ENCODE data around the gene SKI. TPM values are rescaled to one million over a fixed set of nuclear protein-coding genes. Genes with fewer than 3 reads are reported as not detected.

Gene SKI
- total and polyA plus RNA-seq, 2 donors (not counting 1 experiment from before 2014, with no cell fraction given) = 11.6 to 21.8 TPM

DNA sequence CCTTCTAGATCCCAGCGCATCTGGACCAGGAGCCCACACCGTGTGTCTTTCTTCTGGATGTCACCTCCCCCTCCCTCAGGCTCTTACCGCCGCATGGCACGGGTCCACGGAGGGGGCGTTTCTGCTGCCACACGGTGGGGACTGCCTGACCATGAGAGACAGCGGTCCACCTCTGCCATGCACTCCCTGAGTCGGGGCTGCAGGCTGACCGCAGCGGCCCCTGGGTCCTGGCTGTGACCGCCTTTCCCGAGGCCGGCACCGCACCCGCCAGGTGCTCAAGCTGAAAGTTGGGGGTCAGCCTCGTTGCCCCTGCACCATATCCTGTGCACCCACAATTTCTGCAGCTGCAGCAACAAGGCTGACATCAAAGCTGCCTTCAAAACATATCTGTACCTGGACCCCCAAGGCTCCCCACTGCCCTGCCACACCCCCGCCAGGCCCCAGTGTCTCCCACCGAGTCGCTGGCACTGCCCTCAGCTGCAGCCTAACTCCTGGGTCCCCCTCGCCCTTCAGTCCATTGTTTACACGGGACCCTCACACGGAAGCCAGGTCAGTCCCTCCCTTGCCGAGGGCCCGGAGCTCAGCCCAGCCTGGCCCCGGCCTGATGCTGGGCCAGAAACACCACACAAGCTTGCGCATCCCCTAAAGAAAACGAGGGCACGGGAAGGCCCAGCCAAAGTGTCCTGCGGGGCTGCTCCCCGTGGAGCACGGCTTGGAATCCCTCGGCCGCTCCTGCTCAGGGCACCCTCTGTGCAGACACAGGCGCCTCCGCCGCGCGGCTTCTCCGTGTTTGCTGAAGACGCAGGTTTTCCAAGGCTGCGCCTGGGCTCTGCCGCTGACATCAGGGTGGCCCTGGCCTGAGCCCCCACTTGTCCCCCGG, 111.3 kb downstream of the SKI start:
- Histone ChIP-seq H3K36me3 (ENCODE audit: control insufficient read depth, insufficient read depth, low read length) (no peaks in the 10 kb centered on the region), H4K20me1 (ENCODE audit: control insufficient read depth, extremely low read depth, insufficient read depth, low read length) (no peaks in the 10 kb centered on the region), H3K9ac (ENCODE audit: insufficient read depth, low read length) (no peak overlapping the region), H3K4me1 (ENCODE audit: control insufficient read depth, extremely low read depth, insufficient read depth, low read length) (no peaks in the 10 kb centered on the region), H3K27ac (ENCODE audit: insufficient read depth, low read length) (no peak overlapping the region), H3K4me2 (ENCODE audit: extremely low read depth, insufficient read depth, low read length) (no peak overlapping the region), H3K9me3 (ENCODE audit: control insufficient read depth, insufficient read depth, low read depth, low read length) (no peaks in the 10 kb centered on the region), H3K79me2 (ENCODE audit: control insufficient read depth, insufficient read depth, low read length) (no peaks in the 10 kb centered on the region), H3K4me3 (replicated peaks in 1 of 4; ENCODE audit: control extremely low read depth in 1 of 4, insufficient read depth in 1 of 4, low read depth in 3 of 4, low read length in 4 of 4) (no peak overlapping the region), H3K27me3 (ENCODE audit: control insufficient read depth, insufficient read depth, low read length) (no peaks in the 10 kb centered on the region), H2AFZ (ENCODE audit: low read length) (no peak overlapping the region)
- TF ChIP-seq EZH2 (IDR thresholded peaks at IDR 0.05; ENCODE audit: low read length, missing control alignments) = no peak
- TF ChIP-seq, protein P1, sequence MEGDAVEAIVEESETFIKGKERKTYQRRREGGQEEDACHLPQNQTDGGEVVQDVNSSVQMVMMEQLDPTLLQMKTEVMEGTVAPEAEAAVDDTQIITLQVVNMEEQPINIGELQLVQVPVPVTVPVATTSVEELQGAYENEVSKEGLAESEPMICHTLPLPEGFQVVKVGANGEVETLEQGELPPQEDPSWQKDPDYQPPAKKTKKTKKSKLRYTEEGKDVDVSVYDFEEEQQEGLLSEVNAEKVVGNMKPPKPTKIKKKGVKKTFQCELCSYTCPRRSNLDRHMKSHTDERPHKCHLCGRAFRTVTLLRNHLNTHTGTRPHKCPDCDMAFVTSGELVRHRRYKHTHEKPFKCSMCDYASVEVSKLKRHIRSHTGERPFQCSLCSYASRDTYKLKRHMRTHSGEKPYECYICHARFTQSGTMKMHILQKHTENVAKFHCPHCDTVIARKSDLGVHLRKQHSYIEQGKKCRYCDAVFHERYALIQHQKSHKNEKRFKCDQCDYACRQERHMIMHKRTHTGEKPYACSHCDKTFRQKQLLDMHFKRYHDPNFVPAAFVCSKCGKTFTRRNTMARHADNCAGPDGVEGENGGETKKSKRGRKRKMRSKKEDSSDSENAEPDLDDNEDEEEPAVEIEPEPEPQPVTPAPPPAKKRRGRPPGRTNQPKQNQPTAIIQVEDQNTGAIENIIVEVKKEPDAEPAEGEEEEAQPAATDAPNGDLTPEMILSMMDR (conservative IDR thresholded peaks at IDR 0.05 in 1 of 2, IDR thresholded peaks at IDR 0.05 in 1 of 2; ENCODE audit: low read depth in 1 of 2, low read length in 2 of 2) = no peak
- DNase-seq (ENCODE audit: low read depth in 2 of 2) = no peak

DNA sequence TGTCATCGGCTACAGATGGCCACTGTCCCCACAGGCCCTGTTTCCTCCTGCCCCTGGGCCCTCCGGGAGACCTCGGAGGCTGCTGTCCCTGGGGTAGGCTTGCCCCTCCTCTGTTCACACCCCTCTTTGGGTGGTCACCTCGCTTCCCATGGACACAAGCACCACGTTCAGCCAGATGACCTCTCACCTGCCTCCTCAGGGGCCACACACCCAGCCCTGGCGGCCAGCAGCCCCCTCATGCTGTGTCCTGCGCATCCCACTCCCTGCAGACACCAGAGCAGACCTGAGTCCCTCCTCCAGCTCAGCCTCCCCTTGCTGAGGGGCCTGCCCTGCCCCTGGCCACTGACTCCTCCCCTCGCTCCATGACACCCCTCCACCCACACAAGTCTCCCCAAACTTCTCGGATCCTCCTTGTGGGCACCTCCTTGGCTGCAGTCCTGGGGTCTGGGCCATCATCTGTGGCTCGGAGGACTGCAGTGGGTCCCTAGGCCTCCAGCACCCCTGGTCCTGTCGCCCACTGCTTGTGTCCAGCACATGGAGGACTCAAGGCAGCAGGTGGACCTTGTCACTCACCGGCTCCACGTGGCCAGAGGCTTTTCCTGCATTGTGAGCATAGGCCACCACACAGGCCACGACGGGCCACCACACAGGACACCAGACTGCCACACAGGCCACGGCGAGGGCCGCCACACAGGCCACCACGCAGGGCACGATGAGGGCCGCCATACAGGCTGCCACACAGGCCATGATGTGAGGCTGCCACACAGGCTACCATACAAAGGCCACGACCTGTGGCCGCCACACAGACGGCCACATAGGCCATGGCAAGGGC, 112.2 kb downstream of the SKI start:
- Histone ChIP-seq H3K27ac (ENCODE audit: insufficient read depth, low read length) (no peak overlapping the region), H2AFZ (ENCODE audit: low read length) (no peak overlapping the region), H3K4me3 (replicated peaks in 1 of 4; ENCODE audit: control extremely low read depth in 1 of 4, insufficient read depth in 1 of 4, low read depth in 3 of 4, low read length in 4 of 4) (no peak overlapping the region), H3K4me1 (ENCODE audit: control insufficient read depth, extremely low read depth, insufficient read depth, low read length) (no peaks in the 10 kb centered on the region), H3K9ac (ENCODE audit: insufficient read depth, low read length) (no peak overlapping the region), H3K36me3 (ENCODE audit: control insufficient read depth, insufficient read depth, low read length) (no peaks in the 10 kb centered on the region), H3K27me3 (ENCODE audit: control insufficient read depth, insufficient read depth, low read length) (no peaks in the 10 kb centered on the region), H3K4me2 (ENCODE audit: extremely low read depth, insufficient read depth, low read length) (no peak overlapping the region), H4K20me1 (ENCODE audit: control insufficient read depth, extremely low read depth, insufficient read depth, low read length) (no peaks in the 10 kb centered on the region), H3K9me3 (ENCODE audit: control insufficient read depth, insufficient read depth, low read depth, low read length) (no peaks in the 10 kb centered on the region), H3K79me2 (ENCODE audit: control insufficient read depth, insufficient read depth, low read length) (no peaks in the 10 kb centered on the region)
- no peak for DNase-seq (ENCODE audit: low read depth in 2 of 2)
- TF ChIP-seq, protein P1 (conservative IDR thresholded peaks at IDR 0.05 in 1 of 2, IDR thresholded peaks at IDR 0.05 in 1 of 2; ENCODE audit: low read depth in 1 of 2, low read length in 2 of 2) = no peak
- no peak for TF ChIP-seq EZH2 (IDR thresholded peaks at IDR 0.05; ENCODE audit: low read length, missing control alignments)

- TF ChIP-seq, protein P1 (conservative IDR thresholded peaks at IDR 0.05 in 1 of 2, IDR thresholded peaks at IDR 0.05 in 1 of 2; ENCODE audit: low read depth in 1 of 2, low read length in 2 of 2) = no peak
- TF ChIP-seq EZH2 (IDR thresholded peaks at IDR 0.05; ENCODE audit: low read length, missing control alignments) = no peak
- Histone ChIP-seq H3K4me1 (ENCODE audit: control insufficient read depth, extremely low read depth, insufficient read depth, low read length) (no peaks in the 10 kb centered on the region), H3K9me3 (ENCODE audit: control insufficient read depth, insufficient read depth, low read depth, low read length) (no peaks in the 10 kb centered on the region), H2AFZ (ENCODE audit: low read length) (no peak overlapping the region), H3K4me2 (ENCODE audit: extremely low read depth, insufficient read depth, low read length) (no peak overlapping the region), H3K27me3 (ENCODE audit: control insufficient read depth, insufficient read depth, low read length) (no peaks in the 10 kb centered on the region), H4K20me1 (ENCODE audit: control insufficient read depth, extremely low read depth, insufficient read depth, low read length) (no peaks in the 10 kb centered on the region), H3K4me3 (replicated peaks in 1 of 4; ENCODE audit: control extremely low read depth in 1 of 4, insufficient read depth in 1 of 4, low read depth in 3 of 4, low read length in 4 of 4) (no peak overlapping the region), H3K9ac (ENCODE audit: insufficient read depth, low read length) (no peak overlapping the region), H3K36me3 (ENCODE audit: control insufficient read depth, insufficient read depth, low read length) (no peaks in the 10 kb centered on the region), H3K27ac (ENCODE audit: insufficient read depth, low read length) (no peak overlapping the region), H3K79me2 (ENCODE audit: control insufficient read depth, insufficient read depth, low read length) (no peaks in the 10 kb centered on the region)
- no peak for DNase-seq (ENCODE audit: low read depth in 2 of 2)
These were observed 112.8 kb downstream of the SKI start for GRCh38 chr1:2340918-2341254.
